ENCODE measurements around the gene TRIM44.
"Not testable (repeated sequence)": the region's sequence is repeated elsewhere in the genome, so short reads cannot be mapped to it uniquely, and the experiment has no call there.

TRIM44 gene

DNA sequence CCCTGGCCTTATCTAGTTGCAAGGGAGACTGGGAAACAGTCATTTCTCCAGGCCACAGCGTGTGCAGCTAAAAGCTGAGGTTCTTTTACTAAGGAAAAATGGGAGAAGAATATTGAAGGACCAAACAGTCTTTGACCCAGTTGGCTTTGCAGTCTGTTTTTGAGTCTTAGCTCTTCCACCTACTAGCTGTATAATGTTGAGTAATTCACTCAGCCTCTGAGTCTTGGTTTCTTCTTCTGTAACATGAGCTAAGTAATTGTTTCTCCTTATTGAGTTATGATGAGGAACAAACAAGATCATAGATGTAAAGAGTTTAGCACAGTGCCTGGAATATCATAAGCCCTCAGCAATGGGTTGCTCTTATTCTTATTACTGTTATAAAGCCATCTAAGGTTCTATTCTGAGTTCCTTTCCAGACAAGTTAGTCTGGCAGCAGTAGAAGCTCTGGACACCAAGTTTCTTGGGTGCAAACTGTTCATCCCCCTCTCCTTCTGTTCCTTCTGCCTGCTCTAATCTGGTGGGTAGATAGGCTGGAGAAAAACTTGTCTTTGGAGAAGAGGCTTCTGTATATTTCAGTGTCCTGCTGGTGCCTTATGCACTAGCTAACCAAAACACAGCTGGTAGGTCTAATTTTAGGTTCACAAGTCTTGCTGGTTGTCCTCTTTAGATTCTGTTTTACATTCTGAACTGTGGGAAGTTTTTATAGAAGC is 13.5 kb downstream of the TRIM44 start:
- DNase-seq = no peak

DNA sequence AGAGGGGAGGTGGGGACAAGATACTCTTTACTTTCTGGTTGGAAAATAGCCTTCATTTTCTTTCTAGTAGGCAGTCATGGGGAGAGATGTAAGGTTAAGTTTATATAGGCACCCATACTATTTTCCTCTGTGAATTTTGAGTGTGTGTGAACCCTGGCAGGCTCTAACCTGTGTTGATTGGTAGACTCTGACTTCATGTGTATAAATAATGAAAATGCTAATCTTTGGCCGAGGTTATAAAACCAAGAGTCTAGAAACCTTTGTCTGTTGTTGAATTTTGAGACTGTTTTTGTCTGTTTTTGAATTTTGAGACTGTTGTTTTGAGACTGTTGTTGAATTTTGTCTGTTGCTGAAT is 14.0 kb downstream of the TRIM44 start:
- no peak for DNase-seq

DNA sequence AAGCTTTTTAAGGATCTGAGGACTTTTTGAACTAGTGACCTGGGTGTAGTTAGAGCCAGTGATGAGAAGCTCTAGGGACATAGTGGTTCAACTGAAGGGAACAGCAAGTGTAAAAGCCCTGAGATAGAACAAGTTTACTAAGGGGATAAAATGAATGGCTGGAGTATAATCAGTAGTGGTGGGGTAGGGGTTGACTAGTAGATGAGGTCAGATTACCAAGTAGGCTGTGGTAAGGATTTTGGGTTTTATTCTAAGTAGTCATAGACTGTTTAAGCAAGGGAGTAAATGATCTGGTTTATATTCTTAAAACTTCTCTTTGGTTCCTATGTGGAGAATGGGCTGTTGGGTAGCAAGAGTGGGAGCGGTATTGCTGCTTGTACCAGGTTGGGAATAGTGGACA is 15.3 kb downstream of the TRIM44 start:
- no peak for DNase-seq

DNA sequence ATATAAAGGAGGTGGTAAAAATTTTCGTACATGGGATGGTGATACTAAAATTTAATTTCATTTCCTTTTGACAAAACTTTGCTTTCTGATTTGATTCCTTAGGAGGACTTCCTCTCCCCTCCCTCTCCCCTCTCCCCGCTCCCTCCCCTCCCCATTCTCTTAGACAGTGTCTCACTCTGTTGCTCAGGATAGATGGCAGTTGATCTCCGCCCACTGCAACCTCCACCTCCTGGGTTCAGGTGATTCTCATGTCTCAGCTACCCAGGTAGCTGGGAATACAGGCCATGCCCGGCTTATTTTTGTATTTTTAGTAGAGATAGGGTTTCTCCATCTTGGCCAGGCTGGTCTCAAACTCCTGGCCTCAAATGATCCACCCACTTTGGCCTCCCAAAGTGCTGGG is 15.9 kb downstream of the TRIM44 start:
- DNase-seq = no peak

DNA sequence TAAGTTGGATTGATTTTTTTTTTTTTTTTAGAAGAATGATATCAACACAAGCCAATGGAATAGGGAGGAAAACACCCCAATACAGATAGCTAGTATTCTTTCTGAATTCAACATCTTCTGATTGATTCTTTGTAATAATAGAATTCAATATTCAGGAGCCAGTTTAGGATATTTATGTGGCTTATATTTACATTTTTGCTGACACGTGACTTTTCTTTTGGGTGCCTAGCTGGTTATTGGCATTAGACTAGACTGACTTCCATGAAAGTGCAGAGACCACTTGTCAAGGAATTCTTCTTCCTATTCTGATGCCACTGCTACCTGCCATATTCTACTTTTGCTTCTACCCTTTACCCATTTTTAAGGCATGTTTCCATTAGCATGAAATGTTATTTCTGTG is 16.4 kb downstream of the TRIM44 start:
- DNase-seq = no peak

DNA sequence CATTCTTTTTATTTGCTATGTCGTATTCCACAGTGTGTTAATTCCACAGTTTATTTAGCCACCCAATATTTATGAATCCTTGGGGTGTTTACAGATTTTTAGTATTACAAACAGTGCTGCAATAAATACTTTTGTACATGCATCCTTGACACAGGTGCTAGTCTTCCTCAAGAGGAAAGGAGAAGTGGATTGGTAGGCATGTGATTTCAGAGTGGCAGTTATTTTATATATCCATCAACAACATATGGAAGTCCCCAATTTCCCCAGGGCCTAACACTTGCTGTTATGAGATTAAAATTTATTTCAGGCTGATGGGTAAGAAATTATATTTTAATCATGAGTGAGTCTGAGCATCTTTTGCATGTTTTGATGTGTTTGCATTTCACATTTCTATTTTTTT is 17.9 kb downstream of the TRIM44 start:
- no peak for DNase-seq

DNA sequence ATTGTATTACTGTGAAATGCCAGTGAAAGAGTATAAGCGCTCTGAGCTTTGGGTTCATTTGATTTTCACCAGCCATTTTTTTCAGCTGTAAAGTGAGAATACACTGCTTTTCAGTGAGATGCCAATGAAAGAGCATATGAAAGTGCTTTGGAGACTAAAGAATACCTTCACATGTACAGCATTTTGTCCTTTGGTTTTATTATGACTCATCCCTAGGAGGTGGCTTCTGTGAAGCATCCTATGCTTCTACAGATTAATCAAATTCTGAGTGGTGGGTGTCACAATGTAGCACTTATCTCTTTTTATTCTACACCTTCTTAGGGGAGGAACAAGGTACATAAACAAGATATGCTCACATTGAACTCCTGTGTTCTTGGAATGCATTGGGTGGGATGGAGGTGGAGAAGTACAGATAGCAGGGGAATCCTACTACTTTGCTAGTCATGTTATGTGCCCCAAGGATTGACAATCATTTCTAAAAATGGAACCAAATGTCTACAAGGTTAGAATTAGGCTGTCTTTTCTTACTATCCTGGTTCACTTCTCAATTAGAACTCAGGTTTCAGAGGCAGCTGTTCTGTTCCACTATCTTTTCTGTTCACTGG is 18.7 kb downstream of the TRIM44 start:
- DNase-seq = no peak

DNA sequence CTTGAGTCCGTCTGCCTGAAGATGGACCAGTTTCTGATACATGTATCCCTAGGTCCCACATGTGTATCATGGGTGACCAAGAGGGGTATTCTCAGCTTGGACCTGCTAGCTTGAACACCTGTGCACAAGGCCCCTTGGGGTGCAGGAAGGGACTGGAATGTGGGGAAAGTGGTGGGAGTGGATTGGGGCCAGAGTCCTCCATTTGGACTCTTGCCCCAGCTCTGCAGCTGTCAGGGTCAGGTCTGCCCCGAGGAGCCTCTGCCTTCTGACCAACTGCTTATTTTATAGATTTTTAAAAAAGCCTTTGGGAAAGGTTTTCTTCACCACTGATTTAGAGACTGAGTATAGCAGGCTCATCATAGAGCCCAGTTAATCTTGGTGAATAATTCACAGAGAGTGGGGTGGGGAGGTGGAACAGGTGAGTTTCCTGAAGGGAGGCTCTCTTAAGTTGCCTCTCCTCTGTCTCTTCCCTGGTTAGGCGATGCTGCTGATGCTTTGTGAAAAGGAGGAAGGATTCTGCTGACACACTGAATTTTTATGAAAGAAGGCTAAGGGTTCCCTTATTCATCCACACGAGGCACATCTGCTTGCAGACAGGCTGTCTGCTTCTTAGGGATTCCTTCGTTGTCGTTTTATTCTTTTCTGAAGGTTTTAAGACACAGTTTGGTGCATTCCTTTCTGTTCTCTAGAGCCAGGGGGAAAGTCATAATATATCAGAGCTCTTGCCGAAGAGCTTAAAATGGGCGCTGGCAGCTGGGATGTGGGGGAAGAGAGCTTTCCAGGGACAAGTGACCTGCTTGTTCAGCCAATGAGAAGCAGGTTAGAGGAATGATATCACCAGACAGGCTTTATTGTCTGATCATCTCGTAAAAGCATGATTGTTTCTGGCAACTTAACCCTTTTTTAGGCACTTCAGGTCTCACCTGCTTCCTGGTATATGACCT is 19.9 kb downstream of the TRIM44 start:
- DNase-seq = no peak

DNA sequence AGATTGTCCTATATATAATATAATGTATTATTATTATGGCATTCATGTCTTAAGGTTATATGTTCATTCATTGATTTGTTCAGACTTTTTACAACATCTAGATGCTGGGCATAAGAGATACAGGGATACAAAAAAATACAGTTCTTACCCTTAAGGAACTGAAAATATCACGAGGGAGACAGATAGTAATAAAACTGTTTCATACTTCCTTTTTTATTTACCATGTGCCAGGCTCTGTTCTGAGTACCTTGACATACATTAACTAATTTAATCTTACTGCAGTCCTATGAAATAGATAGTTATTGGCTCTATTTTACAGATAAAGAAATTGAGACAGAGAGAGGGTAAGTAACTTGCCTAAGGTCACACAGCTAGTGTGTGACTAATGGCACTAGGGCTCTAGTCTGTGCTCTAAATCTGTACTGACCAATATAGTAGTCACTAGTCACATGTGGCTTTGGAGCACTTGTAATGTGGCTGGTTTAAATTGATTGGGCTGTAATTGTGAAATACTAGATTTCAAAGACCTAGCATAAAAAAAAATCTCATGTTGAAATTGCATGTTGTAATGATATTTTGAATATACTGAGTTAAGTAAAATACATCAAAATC is 21.3 kb downstream of the TRIM44 start:
- no peak for DNase-seq

DNA sequence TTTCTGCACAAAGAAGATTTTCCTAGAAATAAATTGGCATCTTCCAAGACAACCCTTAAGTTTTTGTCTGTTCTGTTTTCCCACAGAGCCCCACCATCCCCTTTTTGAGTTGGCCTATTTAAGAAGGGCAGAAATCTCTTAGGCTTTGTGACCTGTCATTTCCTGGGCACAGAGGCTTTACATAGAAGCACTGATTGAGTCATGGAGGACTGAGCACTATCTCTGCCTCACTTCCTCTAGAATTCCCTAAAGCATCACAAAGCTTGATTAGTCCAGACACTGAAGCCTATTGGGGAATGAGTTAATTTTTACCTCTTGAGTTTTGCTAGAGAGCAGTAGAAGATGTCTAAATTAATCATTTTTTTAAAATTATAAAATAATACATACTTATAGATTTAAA is 25.4 kb downstream of the TRIM44 start:
- peak; percentile 31 for DNase-seq

DNA sequence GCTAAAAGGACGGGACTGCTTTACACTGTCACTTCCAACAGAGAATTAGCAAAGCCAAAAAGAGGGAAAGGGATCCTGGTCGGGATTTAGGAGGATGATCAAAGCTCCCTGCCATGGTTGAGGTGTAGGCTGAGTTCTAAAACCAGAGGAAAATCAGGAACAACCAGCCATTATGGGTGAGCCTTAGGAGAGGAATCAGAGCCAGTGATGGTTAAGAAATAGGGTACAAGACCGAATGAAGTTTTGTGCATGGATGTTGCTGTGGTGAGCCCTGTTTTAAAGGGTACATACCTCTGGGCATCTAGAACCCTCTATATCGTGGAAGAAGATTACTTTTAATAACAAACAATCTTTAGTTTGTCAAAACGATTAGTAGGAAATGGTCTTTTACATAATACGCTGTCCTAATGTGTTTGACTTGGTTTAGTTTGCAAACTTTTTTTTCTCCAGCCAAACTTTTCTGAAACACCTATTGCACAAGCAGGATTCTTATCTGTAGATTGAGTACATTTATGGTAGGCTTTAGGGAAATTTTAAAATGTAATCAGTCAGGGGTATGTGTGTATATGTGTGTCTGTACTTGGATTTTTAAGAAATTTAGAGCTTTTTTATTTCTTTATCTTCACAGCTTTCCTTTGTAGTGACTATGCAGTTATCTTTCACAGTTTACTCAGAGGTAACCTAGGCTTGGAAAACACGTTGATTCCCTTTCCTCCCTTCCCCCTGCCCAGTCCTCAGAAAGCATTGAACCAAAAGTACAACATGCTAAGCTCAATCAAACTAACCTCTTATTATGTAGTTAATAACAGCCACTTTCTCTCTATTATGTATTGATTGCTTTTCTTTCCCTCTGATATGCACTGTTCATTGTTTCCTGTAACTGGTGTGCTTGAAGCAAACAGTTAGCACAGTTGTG is 26.8 kb downstream of the TRIM44 start:
- no peak for DNase-seq

DNA sequence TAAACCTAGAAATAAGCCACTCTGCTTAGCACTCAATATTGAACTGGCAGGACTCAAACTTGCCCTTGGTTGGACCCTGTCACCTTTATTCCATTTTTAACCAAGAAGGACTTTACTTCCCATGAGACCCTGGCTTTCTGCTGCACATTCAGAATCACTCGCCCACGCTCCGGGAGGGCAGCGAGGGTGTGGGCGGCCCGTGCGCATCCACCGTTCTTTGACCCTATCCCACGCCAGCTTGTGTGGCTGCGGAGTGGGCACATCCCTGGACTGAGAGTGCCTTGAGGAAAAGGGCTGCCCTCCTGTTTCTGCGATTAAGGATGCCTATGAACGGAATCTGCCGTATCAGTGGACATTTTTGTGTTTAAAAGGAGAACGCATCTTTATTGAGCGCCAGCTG is 39.6 kb downstream of the TRIM44 start:
- no peak for DNase-seq

DNA sequence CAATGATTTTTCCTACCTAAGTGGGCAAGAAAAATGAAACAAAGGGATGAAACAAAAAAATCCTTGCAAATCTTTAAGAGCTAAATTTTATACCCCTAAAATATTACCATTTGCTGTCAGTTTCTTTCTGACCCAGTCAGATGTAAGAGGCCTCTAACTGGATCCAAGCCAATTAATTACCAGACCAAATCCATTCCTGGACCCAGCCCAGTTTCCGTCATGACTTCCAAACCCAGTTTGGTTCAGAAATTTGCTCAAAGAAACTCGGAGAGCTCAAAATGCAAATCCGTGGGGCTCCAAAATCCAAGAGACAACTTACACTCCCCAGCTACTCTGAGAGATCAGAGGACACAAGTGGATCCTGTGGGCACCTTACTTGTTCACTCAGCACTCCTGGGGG is 46.8 kb downstream of the TRIM44 start:
- no peak for DNase-seq

DNA sequence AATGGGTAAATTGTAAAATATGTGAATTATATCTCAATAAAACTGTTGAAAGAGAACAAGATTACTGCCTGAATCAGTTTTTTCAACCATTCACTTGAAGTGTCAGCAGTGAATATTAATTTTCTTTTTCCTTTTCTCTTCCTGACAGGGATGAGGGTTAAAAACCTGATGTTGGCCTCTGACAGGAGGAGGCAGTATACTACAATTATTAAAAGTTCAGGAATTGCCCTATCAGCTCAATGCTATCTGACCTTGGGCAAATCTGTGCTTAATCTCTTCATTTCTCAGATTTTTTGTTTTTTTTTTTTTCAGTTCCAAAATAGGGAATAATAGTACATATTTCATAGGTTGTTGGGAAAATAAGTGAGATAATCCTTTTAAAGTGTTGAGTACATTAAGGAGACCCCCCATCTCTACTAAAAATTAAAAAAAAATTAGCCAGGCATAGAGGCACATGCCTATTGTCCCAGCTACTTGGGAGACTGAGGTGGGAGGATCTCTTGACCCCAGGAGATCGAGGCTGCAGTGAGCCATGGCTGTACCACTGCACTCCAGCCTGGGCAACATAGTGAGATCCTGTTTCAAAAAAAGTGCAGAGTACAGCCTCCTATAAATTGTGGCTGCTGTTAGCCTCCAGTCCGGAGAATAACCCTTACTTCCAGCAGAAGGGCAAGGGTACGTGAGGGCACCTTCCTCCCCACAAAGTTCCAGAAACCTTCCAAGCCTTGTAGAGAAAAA is 48.8 kb downstream of the TRIM44 start:
- DNase-seq = no peak

DNA sequence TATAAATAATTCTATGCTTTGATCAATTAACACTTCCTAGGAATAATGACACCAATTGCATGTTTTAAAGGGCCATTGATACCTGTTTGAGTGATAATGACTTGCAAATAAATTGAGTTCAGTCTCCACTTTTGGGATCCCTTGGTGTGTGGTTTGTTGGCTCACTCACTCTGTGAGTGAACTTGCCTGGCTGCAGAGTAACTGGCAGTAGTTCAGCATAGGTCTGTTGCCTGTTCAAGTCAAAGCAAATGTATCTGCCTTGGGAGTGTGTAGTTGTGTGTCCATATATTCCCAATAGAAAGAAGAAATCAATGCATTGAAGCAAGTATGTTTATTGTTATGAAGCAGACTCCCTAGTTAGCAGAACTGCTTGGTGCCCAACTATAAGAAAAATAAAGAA is 49.3 kb downstream of the TRIM44 start:
- no peak for DNase-seq

DNA sequence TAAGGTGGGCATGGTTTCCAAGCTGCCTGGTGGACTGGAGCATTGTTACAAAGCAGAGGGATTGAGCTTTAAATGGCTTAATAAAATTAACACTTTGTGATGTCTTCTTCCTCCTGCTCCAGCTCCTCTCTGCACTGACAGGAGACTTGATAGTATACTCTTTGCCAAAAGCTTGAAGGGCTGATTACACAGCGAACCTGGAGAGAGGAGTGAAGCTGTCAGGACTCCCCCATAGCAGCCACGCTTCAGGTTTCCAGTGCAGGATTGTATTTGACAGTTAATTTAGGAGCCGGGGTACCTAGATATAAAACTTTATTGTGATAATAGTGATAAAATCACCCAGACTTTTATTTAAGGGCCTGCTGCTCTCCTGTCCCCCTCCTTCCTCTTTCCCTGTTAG is 50.0 kb downstream of the TRIM44 start:
- no peak for DNase-seq

DNA sequence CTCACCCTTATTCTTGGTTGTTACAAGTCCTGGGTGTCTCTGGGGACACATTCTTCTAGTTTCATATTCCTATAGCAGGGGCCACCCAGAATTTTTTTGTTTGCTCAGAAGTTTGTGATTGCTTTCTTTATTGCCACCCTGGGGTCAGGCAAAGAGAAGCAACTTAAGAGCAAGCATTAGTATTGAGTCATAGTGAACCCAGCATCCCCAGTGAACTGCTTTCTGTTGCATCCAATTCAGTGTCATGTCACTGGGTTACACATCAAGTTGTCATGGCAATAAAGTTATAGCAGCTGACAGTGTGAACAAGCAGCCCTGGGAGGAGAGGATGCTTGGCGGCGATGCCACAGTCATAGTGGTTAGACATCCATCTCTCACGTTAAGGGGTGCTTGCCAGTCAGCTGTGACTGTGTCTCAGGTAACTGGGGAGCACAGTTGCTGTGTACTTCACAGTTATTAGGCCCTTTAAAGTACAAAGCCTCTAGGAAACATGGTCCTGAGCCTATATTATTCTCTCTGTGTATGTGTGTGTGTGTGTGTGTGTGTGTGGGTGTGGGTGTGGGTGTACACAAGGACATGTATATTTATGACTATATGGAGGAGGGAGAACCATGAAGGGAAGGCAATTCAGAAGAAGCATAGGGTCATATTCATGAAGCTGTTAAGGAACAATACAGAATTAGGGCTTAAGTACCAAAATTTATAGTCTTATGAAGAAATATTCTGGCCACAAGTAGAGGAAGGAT is 52.5 kb downstream of the TRIM44 start:
- DNase-seq = no peak

DNA sequence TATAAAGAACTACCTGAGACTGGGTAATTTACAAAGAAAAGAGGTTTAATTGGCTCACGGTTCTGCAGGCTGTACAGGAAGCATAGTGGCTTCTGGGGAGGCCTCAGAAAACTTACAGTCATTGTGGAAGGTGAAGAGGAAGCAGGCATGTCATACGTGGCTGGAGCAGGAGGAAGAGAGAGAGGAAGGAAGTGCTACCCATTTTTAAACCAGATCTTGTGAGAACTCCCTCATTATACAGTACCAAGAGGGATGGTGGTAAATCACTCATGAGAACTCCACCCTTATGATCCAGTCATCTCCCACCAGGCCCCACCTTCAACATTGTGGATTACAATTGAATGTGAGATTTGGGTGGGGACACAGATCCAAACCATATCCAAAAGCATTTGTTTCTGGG is 53.1 kb downstream of the TRIM44 start:
- DNase-seq = not testable (repeated sequence)

DNA sequence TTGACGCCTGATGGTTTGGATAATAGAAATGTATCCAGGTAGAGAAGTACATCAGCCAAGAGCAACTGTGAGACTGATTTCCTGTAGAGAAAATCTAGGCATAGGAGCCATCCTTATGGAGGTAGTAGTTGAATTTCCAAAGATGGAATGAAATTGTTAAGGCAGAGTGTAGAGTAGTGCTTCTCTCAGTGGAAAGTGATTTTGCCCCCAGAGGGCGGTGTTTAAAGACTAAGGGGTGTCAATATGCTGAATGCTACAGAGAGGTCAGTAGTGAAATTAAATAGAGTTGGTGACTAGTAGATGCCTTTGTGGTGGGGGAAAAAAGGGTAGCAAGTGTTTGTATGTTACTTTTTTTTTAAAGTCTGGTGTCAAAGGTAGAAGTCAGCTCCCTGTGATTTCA is 54.5 kb downstream of the TRIM44 start:
- DNase-seq = no peak

DNA sequence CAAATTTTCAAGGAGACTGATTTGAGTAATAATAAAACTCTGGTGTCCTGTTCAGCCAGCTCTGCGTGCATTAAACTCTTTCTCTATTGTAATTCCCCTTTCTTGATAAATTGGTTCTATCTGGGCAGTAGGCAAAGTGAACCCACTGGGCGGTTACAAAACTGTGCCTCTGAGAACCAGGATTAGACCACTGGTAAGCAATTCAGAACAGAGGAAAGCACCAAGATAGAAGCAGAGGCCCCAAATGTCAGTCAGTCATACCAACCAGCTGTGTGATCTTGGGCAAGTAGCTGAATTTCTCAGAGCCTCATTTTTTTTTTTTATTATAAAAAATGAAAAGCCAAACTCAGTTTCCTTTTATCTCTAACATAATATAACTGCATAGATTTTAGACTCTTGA is 54.9 kb downstream of the TRIM44 start:
- DNase-seq = no peak

Data from 8988T (cell line).